ENCODE measurements around the gene TMC2.
"Not testable (repeated sequence)": the region's sequence is repeated elsewhere in the genome, so short reads cannot be mapped to it uniquely, and the experiment has no call there.

TMC2 gene

GRCh38 chr20:2524709-2525506 is 11.5 kb upstream of the TMC2 start:
- peak in 4 of 6 experiments; percentile 24 to 58 (median 46) for DNase-seq

DNA sequence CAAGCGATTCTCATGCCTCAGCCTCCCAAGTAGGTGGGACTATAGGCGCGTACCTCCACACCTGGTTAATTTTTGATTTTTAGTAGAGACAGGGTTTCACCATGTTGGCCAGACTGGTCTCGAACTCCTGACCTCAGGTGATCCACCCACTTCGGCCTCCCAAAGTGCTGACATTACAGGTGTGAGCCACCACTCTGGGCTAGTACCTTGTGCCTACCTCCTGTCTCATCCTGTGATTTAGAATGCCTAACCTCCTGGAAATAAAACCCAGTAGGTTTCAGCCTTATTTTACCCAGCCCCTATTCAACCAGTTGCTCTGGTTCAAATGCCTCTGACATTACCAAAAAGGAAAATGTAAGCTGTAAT is 10.2 kb upstream of the TMC2 start:
- DNase-seq, result not testable (repeated sequence)

GRCh38 chr20:2527762-2528161 is 8.6 kb upstream of the TMC2 start:
- no peak for DNase-seq

DNA sequence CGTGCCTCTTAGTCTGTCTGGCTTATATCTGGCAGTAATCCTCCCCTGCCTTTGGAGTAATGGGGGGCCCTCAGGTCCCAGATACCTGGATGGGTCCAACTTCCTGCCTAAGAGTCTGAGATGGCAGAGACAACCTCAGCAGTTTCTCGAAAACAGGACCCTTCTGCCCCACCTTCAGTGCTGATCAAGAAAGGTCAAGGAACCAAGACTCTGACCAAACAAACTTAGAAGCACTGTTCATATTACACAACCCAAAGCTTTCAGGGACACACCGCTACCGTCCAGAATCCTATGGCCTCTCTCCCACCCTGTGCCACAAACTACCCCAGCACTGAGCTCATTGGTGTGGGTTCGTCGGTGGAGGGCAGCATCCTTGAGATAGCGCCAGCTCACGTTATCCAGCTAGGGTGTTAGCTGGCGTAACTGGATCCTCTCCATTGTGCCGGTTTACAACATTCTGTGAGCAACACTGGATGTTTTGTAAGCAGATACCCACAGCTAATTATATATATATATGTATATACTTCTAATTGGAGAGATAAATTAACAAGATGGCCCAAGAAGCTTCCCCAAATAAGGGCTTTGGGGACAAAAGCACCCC is 7.6 kb upstream of the TMC2 start:
- DNase-seq, result no peak

- DNase-seq, result no peak
Observed at GRCh38 chr20:2533118-2533517, 3.3 kb upstream of the TMC2 start.

- no peak for DNase-seq
Observed at GRCh38 chr20:2535711-2536559, 438 bp upstream of the TMC2 start.

GRCh38 chr20:2537101-2537500 is 728 bp downstream of the TMC2 start:
- no peak for DNase-seq

- DNase-seq, result no peak
Observed at GRCh38 chr20:2538356-2538755, 2.0 kb downstream of the TMC2 start.

DNA sequence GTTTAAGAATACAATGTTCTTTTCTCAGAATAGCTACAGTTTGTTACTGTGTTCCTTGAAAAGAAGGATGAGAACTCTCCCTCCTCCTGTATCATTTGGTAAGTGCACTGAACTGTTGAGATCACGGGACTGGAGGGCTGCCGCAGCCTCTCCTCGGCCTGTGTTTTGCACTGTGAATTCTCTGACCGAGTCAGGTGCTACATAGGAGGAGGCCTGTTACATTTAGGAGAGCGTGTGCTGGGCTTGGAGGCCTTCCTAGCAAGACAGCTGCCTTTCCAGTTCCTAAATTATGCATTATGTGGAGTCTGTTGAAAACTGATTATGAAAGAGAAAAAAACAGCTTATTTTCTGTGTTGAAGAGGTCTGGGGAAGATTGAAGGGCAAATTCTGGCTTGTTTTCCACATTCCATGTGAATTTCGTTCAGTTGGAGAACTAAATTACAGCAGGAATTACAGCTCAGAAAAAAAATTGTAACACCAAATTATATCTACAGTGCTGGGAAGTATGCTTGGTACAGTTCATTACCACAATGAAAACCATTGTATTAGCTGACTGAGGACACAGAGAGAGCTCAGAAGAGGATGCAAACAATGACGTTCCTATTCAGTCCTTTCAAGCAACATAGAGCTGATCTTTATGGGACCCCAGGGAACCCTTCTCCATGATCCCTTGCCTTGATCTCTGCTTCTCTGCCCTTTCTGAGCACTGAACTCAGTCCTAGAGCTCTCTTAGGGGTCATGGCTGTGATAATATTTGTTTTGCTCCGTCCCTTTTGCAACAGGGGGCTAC is 2.8 kb downstream of the TMC2 start:
- DNase-seq, result no peak

- no peak for DNase-seq
Observed at GRCh38 chr20:2541940-2542339, 5.6 kb downstream of the TMC2 start.

GRCh38 chr20:2542361-2542760 is 6.0 kb downstream of the TMC2 start:
- DNase-seq, result no peak

- no peak for DNase-seq
Observed at GRCh38 chr20:2544211-2544610, 7.8 kb downstream of the TMC2 start.

DNA sequence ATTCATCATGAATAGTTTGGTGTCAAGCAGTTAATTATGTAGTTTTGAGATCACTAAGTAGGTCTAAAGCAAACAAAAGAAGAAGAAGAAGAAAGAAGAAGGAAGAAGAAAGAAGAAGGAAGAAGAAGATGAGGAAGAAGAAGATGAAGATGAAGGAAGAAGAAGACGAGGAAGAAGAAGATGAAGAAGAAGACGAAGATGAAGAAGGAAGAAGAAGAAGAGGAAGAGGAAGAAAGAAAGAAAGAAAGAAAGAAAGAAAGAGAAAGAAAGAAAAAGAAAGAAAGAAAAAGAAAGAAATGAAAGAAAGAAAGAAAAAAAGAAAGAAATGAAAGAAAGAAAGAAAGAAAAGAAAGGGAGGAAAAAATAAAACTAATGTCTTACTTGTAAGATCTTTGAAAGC is 9.2 kb downstream of the TMC2 start:
- no peak for DNase-seq

DNA sequence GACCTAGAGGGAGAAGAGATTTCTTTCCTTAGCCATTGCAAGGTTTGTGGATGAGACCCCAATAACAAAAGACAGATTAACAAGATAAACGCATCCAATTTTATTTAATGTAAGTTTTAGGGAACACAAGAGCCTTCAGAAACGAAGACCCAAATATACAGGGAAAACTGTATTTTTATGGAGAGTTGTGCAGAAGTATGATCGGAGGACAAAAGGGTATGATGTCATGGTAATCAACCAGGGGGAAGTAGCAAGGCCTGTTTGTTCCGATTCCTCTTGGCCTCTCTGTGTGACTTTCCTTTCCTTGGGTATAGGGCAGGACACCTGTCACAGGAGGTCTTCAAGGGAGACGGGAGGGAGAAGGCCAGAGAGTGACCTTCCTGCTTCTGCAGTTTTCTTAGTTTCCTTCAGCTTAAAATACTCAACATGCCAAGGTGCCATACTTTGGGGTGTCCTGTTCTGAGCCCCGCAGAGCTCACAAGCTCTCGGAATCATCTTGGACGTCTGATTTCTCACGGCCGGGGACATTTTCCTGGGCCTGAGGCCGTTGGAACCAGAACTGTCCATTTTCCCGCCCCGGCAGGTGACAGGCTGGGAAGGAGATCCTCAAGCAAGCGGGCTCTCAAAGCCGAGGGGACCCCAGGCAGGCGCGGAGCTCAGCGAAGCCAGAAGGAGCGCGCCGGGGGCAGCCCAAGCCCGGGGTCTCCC is 21.7 kb downstream of the TMC2 start:
- no peak for DNase-seq

GRCh38 chr20:2558581-2559278 is 22.4 kb downstream of the TMC2 start:
- DNase-seq, result peak in 1 of 6 experiments; percentile 6

DNA sequence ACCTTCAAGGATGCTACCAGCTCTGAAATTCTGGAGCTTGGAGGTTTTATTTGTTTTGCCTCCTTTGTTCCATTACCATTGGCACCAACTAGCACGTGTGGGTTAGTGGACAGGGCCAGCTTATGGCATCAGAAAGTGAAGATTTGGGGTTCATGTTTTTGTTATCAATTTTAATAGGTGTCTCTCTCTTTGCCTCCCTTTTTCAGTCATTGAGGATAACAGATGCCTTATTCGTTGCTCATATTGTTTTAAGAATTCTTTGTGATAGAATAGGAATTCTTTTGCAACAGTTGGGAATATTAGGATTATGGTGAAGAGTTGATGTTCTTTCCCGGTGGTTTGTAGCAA is 22.9 kb downstream of the TMC2 start:
- DNase-seq, result no peak

DNA sequence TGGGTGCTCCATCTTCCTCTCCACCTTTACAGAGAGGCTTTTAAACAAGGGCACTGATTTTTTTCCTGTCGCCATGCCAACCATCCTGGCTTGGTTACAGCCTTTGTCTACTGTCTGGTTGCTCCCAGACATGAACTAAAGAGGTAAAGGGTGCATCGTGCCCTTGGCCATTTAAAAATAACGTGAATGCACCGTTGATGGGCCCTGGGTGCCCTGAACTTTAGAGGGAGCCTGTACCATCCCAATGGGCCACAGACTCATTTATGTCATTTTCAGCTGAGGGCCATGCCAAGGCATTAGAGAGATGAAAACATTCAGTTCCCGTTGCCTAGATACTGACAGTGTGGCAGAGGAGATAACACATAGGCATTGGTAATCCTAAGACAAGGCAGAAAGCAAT is 23.3 kb downstream of the TMC2 start:
- DNase-seq, result no peak

DNA sequence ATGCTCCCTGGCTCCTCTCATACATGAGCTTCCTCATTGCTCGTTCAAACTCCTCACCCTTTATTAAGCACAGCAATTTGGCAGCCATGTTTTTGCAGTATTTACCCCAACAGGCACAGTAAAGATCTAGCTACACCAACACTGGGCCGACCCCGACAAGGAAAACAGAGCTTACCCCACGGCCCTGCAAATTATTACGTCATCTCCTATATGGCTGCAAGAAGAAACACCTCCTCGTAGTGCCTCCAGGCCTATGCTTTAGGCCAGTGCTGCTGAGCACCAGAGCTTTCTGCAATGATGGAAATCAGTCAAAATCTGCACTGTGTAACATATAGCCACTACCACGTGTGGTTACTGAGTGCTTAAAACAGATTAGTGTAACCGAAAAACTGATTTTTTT is 26.7 kb downstream of the TMC2 start:
- no peak for DNase-seq

GRCh38 chr20:2564406-2564805 is 28.0 kb downstream of the TMC2 start:
- DNase-seq, result no peak

- no peak for DNase-seq
Observed at GRCh38 chr20:2575682-2576081, 39.3 kb downstream of the TMC2 start.

DNA sequence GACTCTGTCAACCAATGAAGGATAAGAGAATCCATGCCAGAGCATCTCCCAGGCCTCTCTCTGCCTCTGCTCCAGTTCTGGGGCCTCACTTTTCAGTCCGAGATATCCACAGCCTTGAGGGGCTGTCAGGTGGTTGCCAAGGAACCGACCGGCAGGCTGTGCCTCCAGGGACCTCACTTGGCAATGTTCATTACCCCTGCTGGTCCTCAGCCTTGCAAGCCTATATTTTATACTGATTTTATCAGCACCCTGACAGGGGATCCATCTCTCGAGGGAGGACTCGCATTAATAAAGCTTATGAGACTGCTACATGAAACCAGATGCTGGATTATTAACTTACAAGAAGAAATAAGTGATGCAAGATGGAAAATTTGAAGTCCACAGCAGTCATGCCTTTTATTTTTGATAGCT is 39.9 kb downstream of the TMC2 start:
- DNase-seq, result no peak
